ENCODE results near the gene ADRM1. TPM values are rescaled to one million over a fixed set of nuclear protein-coding genes. Genes with fewer than 3 reads are reported as not detected.
A peak's percentile ranks its signal among the peaks of the same experiment; 100 is the strongest.

The ADRM1 gene
- total RNA-seq, 1 experiment from 2014 or later, result 272 TPM

GRCh38 chr20:62311832-62312661 lies 9.2 kb downstream of the ADRM1 start:
- no peak for DNase-seq (ENCODE audit: low read depth)

GRCh38 chr20:62312662-62312977 lies 9.8 kb downstream of the ADRM1 start:
- no peak for DNase-seq (ENCODE audit: low read depth)

- no peak for DNase-seq (ENCODE audit: low read depth)
Measured at GRCh38 chr20:62313021-62313420, 10.2 kb downstream of the ADRM1 start.

- DNase-seq (ENCODE audit: low read depth), result no peak
Measured at GRCh38 chr20:62313460-62314338, 10.9 kb downstream of the ADRM1 start.

- DNase-seq (ENCODE audit: low read depth), result no peak
Measured at GRCh38 chr20:62314339-62314638, 11.5 kb downstream of the ADRM1 start.

GRCh38 chr20:62314711-62315302 lies 12.0 kb downstream of the ADRM1 start:
- DNase-seq (ENCODE audit: low read depth), result no peak

- no peak for DNase-seq (ENCODE audit: low read depth)
Measured at GRCh38 chr20:62315773-62316172, 13.0 kb downstream of the ADRM1 start.

- DNase-seq (ENCODE audit: low read depth), result no peak
Measured at GRCh38 chr20:62316331-62317166, 13.8 kb downstream of the ADRM1 start.

GRCh38 chr20:62317167-62317655 lies 14.4 kb downstream of the ADRM1 start:
- no peak for DNase-seq (ENCODE audit: low read depth)

- DNase-seq (ENCODE audit: low read depth), result no peak
Measured at GRCh38 chr20:62318400-62319345, 15.9 kb downstream of the ADRM1 start.

GRCh38 chr20:62319346-62319909 lies 16.6 kb downstream of the ADRM1 start:
- DNase-seq (ENCODE audit: low read depth), result no peak

- peak; percentile 14 for DNase-seq (ENCODE audit: low read depth)
Measured at GRCh38 chr20:62320581-62321354, 18.0 kb downstream of the ADRM1 start.

- no peak for DNase-seq (ENCODE audit: low read depth)
Measured at GRCh38 chr20:62321521-62321948, 18.7 kb downstream of the ADRM1 start.

- no peak for DNase-seq (ENCODE audit: low read depth)
Measured at GRCh38 chr20:62321975-62322374, 19.2 kb downstream of the ADRM1 start.

GRCh38 chr20:62322492-62323041 lies 19.8 kb downstream of the ADRM1 start:
- DNase-seq (ENCODE audit: low read depth), result no peak

- no peak for DNase-seq (ENCODE audit: low read depth)
Measured at GRCh38 chr20:62323146-62323979, 20.6 kb downstream of the ADRM1 start.

GRCh38 chr20:62323980-62324906 lies 21.4 kb downstream of the ADRM1 start:
- DNase-seq (ENCODE audit: low read depth), result no peak
